ENCODE results near the gene HIVEP3. TPM values are rescaled to one million over a fixed set of nuclear protein-coding genes. Genes with fewer than 3 reads are reported as not detected.
A peak's percentile ranks its signal among the peaks of the same experiment; 100 is the strongest.

The HIVEP3 gene
- total RNA-seq, 1 donor: 1.8 TPM

DNA sequence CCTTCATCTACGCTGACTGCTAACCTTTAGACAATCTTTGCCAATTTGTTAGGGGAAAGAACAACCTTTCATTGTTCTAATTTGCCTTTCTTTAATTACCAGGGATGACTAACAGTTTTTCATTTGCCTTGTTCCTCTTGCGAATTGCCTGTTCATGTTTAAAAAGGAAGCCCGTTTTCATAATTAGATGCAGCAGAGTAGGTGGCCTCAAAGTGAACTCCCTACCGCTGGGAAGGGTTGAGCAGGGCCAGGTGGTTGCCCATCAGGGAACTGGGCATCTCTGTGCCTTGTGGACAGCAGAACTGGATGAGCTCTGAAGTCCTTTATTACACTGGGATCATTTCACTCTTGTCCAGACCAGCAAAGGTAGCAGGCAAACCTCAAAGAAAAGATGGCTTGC is 59.0 kb downstream of the HIVEP3 start:
- DNase-seq (ENCODE audit: insufficient read length, low spot score, missing footprints): no peak

DNA sequence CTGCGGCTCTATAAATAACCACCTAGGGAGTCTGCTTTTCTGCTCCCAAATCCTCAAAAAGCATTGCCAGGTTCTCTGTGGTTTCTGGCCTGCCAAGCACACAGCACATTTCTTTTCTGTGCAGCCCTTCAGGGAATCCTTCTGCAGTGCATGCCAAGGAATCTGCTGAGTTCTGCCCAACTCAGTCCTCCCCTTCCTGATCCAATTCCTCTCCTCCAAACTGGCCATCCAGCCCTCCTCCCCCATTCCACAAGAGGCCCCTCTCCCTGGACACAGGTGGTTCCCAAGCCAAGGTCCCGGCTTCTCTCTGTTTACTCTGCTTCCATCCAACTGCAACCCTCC is 61.8 kb downstream of the HIVEP3 start:
- H3K79me2 ChIP-seq (ENCODE audit: insufficient read depth, low read length): no peaks in the 10 kb centered on the region
- no peak overlapping the region for H3K4me3 ChIP-seq (ENCODE audit: insufficient read depth, low read length)
- no peak overlapping the region for H3K27ac ChIP-seq (ENCODE audit: low read depth, low read length)
- H3K4me1 ChIP-seq (ENCODE audit: insufficient read depth, low read length): peaks cover 25% of the 10 kb centered on the region
- no peaks in the 10 kb centered on the region for H3K9me3 ChIP-seq (ENCODE audit: low read depth, low read length)
- no peaks in the 10 kb centered on the region for H3K36me3 ChIP-seq (ENCODE audit: insufficient read depth, low read length)
- H3K27me3 ChIP-seq (ENCODE audit: insufficient read depth, low read length): no peaks in the 10 kb centered on the region
- H2AFZ ChIP-seq (ENCODE audit: low read length): no peak overlapping the region
- H4K20me1 ChIP-seq (ENCODE audit: insufficient read depth, low read length): no peaks in the 10 kb centered on the region
- peak overlapping the region; percentile 54 for H3K4me2 ChIP-seq (ENCODE audit: insufficient read depth, low read length)
- DNase-seq (ENCODE audit: insufficient read length, low spot score, missing footprints): peak; percentile 81
- TF ChIP-seq, protein P1, sequence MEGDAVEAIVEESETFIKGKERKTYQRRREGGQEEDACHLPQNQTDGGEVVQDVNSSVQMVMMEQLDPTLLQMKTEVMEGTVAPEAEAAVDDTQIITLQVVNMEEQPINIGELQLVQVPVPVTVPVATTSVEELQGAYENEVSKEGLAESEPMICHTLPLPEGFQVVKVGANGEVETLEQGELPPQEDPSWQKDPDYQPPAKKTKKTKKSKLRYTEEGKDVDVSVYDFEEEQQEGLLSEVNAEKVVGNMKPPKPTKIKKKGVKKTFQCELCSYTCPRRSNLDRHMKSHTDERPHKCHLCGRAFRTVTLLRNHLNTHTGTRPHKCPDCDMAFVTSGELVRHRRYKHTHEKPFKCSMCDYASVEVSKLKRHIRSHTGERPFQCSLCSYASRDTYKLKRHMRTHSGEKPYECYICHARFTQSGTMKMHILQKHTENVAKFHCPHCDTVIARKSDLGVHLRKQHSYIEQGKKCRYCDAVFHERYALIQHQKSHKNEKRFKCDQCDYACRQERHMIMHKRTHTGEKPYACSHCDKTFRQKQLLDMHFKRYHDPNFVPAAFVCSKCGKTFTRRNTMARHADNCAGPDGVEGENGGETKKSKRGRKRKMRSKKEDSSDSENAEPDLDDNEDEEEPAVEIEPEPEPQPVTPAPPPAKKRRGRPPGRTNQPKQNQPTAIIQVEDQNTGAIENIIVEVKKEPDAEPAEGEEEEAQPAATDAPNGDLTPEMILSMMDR (IDR thresholded peaks at IDR 0.05; ENCODE audit: extremely low read depth, low read depth, low read length): no peak

More for the DNA sequence above, 59.0 kb downstream of the HIVEP3 start:
- Histone ChIP-seq H3K79me2 (ENCODE audit: insufficient read depth, low read length) (no peaks in the 10 kb centered on the region), H3K36me3 (ENCODE audit: insufficient read depth, low read length) (no peaks in the 10 kb centered on the region), H3K4me2 (ENCODE audit: insufficient read depth, low read length) (no peak overlapping the region), H4K20me1 (ENCODE audit: insufficient read depth, low read length) (no peaks in the 10 kb centered on the region), H3K27me3 (ENCODE audit: insufficient read depth, low read length) (no peaks in the 10 kb centered on the region), H3K4me1 (ENCODE audit: insufficient read depth, low read length) (peaks cover 43% of the 10 kb centered on the region), H3K27ac (ENCODE audit: low read depth, low read length) (no peak overlapping the region), H3K4me3 (ENCODE audit: insufficient read depth, low read length) (no peak overlapping the region), H3K9me3 (ENCODE audit: low read depth, low read length) (no peaks in the 10 kb centered on the region), H2AFZ (ENCODE audit: low read length) (no peak overlapping the region)
- TF ChIP-seq, protein P1 (IDR thresholded peaks at IDR 0.05; ENCODE audit: extremely low read depth, low read depth, low read length): no peak

DNA sequence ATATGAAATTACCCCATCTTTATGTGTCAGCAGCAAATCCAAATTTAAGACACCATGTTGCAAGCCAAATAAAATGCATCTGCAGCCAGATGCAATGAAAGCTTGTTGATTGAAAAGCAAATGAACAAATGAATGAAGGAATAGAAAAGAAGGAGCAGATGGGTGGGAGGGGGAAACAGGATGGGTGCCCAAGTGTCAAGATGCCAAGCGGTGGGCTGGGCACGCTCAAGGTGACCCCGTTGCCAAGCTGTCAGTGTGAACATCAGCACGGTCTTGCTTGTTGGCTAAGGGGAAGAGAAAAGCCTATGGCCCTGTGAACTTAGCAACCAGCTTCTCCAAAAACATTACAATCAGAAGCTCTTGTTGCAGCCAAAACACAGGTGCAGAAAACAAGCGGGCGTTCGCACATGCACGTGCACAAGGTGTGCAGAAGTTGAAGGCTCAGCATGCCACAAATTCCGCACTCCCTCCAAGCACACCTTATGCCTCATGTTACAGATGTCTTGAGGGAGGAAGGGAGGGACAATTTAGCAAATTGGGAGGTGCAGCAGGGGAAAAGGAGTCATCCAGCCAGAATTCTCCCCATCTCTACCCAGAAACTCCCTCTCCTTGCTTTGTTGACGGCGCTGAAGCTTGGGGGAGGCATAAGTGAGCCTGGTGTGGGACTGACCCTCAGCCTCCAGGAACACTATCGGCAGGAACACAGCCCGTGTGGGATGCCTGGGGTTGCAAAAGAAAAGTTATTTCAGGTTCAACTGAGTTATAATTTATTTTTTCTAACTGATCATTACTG is 62.4 kb downstream of the HIVEP3 start:
- Histone ChIP-seq H3K27ac (ENCODE audit: low read depth, low read length) (no peak overlapping the region), H2AFZ (ENCODE audit: low read length) (no peak overlapping the region), H3K4me2 (ENCODE audit: insufficient read depth, low read length) (peak overlapping the region; percentile 54), H3K27me3 (ENCODE audit: insufficient read depth, low read length) (no peaks in the 10 kb centered on the region), H3K79me2 (ENCODE audit: insufficient read depth, low read length) (no peaks in the 10 kb centered on the region), H4K20me1 (ENCODE audit: insufficient read depth, low read length) (no peaks in the 10 kb centered on the region), H3K9me3 (ENCODE audit: low read depth, low read length) (no peaks in the 10 kb centered on the region), H3K4me1 (ENCODE audit: insufficient read depth, low read length) (peaks cover 25% of the 10 kb centered on the region), H3K36me3 (ENCODE audit: insufficient read depth, low read length) (no peaks in the 10 kb centered on the region), H3K4me3 (ENCODE audit: insufficient read depth, low read length) (no peak overlapping the region)
- DNase-seq (ENCODE audit: insufficient read length, low spot score, missing footprints): no peak
- TF ChIP-seq, protein P1 (IDR thresholded peaks at IDR 0.05; ENCODE audit: extremely low read depth, low read depth, low read length): no peak

DNA sequence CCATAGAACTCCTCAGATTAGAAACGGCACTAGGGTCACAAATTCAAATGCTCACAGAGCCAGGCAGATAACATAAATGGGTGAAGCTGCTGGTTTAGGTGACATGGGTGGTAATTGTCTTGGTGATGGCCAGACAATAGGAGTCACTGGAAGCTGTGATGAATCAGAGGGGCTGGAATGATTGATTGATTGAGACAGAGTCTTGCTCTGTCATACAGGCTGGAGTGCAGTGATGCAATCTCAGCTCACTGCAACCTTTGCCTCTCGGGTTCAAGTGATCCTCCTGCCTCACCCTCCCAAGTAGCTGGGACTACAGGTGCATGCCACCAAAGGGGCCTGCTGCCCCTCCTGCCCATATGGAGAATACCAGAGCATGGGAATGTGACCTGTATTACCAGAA is 63.0 kb downstream of the HIVEP3 start:
- no peak overlapping the region for H3K4me2 ChIP-seq (ENCODE audit: insufficient read depth, low read length)
- H3K4me3 ChIP-seq (ENCODE audit: insufficient read depth, low read length): no peak overlapping the region
- peaks cover 22% of the 10 kb centered on the region for H3K4me1 ChIP-seq (ENCODE audit: insufficient read depth, low read length)
- no peaks in the 10 kb centered on the region for H3K27me3 ChIP-seq (ENCODE audit: insufficient read depth, low read length)
- no peaks in the 10 kb centered on the region for H3K79me2 ChIP-seq (ENCODE audit: insufficient read depth, low read length)
- no peak overlapping the region for H3K27ac ChIP-seq (ENCODE audit: low read depth, low read length)
- H3K9me3 ChIP-seq (ENCODE audit: low read depth, low read length): no peaks in the 10 kb centered on the region
- H2AFZ ChIP-seq (ENCODE audit: low read length): no peak overlapping the region
- no peaks in the 10 kb centered on the region for H4K20me1 ChIP-seq (ENCODE audit: insufficient read depth, low read length)
- H3K36me3 ChIP-seq (ENCODE audit: insufficient read depth, low read length): no peaks in the 10 kb centered on the region
- DNase-seq (ENCODE audit: insufficient read length, low spot score, missing footprints): no peak
- TF ChIP-seq, protein P1 (IDR thresholded peaks at IDR 0.05; ENCODE audit: extremely low read depth, low read depth, low read length): no peak

Measured in osteoblast (primary cell).